ENCODE results near the gene GSDME.

DNA sequence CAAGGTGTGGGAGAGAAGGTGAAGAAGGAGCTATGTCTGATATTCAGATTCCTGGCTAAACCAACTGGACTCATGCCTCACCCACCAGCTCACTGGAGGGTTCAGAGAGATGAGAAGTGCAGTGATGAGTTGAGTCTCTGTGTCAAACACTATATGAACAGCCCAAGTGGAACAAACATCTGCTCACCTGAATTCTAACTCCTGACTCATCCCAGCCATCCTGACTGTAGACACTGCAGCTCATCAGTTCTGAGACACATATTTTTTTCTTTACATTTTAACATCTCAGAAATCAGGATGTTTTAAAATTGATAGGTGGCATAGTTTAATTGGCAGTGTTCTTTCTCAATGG lies 27.3 kb downstream of the GSDME start:
- no peak for TF ChIP-seq CTCF (IDR thresholded peaks at IDR 0.05; ENCODE audit: insufficient read depth, low read depth, low read length)
- no peak for TF ChIP-seq EZH2 (IDR thresholded peaks at IDR 0.05; ENCODE audit: insufficient read depth, low read length)

Data from astrocyte (in vitro differentiated cells and primary cell).